ENCODE measurements around the gene RRP12. TPM values are rescaled to one million over a fixed set of nuclear protein-coding genes. Genes with fewer than 3 reads are reported as not detected.

Gene RRP12
- total RNA-seq, 1 donor from 2014 or later = 35.3 TPM

- Histone ChIP-seq H3K4me3 (ENCODE audit: low read depth, low read length) (no peak overlapping the region), H3K27me3 (ENCODE audit: control insufficient read depth, insufficient read depth, low read length) (no peaks in the 10 kb centered on the region), H3K36me3 (ENCODE audit: control insufficient read depth, insufficient read depth, low read length) (peaks cover 27% of the 10 kb centered on the region)
- FAIRE-seq (no peak), DNase-seq (ENCODE audit: low read depth) (no peak)
- no peak for TF ChIP-seq CTCF (IDR thresholded peaks at IDR 0.05; ENCODE audit: insufficient read depth, low read length, severe bottlenecking)
Observed at GRCh38 chr10:97381626-97382025, 19.5 kb downstream of the RRP12 start.

GRCh38 chr10:97380516-97380915 is 20.6 kb downstream of the RRP12 start:
- no peaks in the 10 kb centered on the region for H3K27me3 ChIP-seq (ENCODE audit: control insufficient read depth, insufficient read depth, low read length)
- TF ChIP-seq CTCF (IDR thresholded peaks at IDR 0.05; ENCODE audit: insufficient read depth, low read length, severe bottlenecking) = no peak
- H3K4me3 ChIP-seq (ENCODE audit: low read depth, low read length) = no peak overlapping the region
- FAIRE-seq (no peak), DNase-seq (ENCODE audit: low read depth) (no peak)
- H3K36me3 ChIP-seq (ENCODE audit: control insufficient read depth, insufficient read depth, low read length) = peaks cover 24% of the 10 kb centered on the region

- DNase-seq (ENCODE audit: low read depth) (no peak), FAIRE-seq (no peak)
- Histone ChIP-seq H3K36me3 (ENCODE audit: control insufficient read depth, insufficient read depth, low read length) (peaks cover 17% of the 10 kb centered on the region), H3K27me3 (ENCODE audit: control insufficient read depth, insufficient read depth, low read length) (no peaks in the 10 kb centered on the region), H3K4me3 (ENCODE audit: low read depth, low read length) (no peak overlapping the region)
- TF ChIP-seq CTCF (IDR thresholded peaks at IDR 0.05; ENCODE audit: insufficient read depth, low read length, severe bottlenecking) = no peak
Observed at GRCh38 chr10:97378933-97379921, 21.9 kb downstream of the RRP12 start.

- FAIRE-seq (no peak), DNase-seq (ENCODE audit: low read depth) (no peak)
- Histone ChIP-seq H3K36me3 (ENCODE audit: control insufficient read depth, insufficient read depth, low read length) (peaks cover 30% of the 10 kb centered on the region), H3K4me3 (ENCODE audit: low read depth, low read length) (no peak overlapping the region), H3K27me3 (ENCODE audit: control insufficient read depth, insufficient read depth, low read length) (no peaks in the 10 kb centered on the region)
- TF ChIP-seq CTCF (IDR thresholded peaks at IDR 0.05; ENCODE audit: insufficient read depth, low read length, severe bottlenecking) = no peak
Observed at GRCh38 chr10:97376413-97376812, 24.7 kb downstream of the RRP12 start.

GRCh38 chr10:97373456-97373855 is 27.7 kb downstream of the RRP12 start:
- Histone ChIP-seq H3K4me3 (ENCODE audit: low read depth, low read length) (no peak overlapping the region), H3K36me3 (ENCODE audit: control insufficient read depth, insufficient read depth, low read length) (peaks cover 40% of the 10 kb centered on the region), H3K27me3 (ENCODE audit: control insufficient read depth, insufficient read depth, low read length) (no peaks in the 10 kb centered on the region)
- DNase-seq (ENCODE audit: low read depth) = no peak
- TF ChIP-seq CTCF (IDR thresholded peaks at IDR 0.05; ENCODE audit: insufficient read depth, low read length, severe bottlenecking) = no peak
- FAIRE-seq = no peak
